HG03442 (cell line): ENCODE results near the gene DUSP2.
"Not testable (repeated sequence)": the region's sequence is repeated elsewhere in the genome, so short reads cannot be mapped to it uniquely, and the experiment has no call there.

Source experiments
- ATAC-seq: cut with Tn5 transposase; IDR thresholded peaks from one replicate; pipeline ENCODE4 v1.9.1; 2021; ENCODE audit warnings: mild to moderate bottlenecking, moderate library complexity; ENCODE audit not compliant: unreplicated experiment

The DUSP2 gene

GRCh38 chr2:96163768-96164429, 18.7 kb upstream of the DUSP2 start:
- peak; percentile 48 for ATAC-seq

DNA sequence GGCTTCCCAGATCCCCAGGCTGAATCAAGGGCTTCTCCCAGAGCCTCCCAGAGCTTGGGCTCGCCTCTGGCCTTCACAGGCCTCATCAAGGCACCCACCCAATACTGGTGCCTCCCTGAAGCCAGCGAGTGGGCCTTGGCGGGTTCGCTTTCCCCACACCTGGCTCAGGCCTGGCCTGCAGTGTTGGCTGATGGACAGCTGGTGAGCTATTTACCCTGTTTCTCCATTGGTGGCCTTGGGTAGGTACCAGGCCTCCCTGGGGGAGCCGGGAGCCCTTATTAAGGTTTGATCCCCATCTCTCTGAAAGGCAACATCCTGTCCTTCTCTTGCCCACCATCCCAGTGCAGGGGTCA, 18.2 kb upstream of the DUSP2 start:
- ATAC-seq, result no peak

DNA sequence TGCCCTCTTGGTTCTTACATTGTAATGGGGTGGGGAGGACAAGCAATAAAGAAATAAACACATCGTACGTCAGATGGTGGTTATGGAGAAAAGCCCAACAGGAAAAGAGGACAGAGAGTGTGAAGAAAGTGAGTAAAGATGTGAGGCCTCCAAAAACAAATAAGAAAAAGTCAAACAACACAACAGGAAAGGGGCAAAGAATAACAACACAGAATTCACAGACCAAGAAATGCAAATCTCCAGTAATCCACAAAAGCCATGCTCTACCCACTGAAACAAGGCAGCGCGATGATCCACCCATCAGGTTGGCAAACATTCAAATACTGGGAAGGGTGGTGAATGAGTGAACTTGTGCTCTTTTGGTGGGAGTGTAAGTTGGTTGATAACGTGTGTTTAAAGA, 16.7 kb upstream of the DUSP2 start:
- ATAC-seq, result no peak

DNA sequence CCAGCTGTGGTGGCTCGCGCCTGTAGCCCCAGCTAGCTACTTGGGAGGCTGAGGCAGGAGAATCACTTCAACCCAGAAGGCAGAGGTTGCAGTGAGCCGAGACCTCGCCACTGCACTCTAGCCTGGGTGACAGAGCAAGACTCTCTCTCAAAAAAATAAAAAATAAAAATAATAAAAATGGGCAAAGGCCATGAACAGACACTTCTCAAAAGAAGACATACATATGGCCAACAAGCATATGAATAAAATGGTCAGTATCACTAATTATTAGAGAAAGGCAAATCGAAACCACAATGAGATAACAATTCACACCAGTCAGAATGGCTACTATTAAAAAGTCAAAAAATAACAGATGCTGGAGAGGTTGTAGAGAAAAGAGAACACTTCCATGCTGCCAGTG, 15.1 kb upstream of the DUSP2 start:
- not testable (repeated sequence) for ATAC-seq

GRCh38 chr2:96159084-96159830, 14.0 kb upstream of the DUSP2 start:
- ATAC-seq, result no peak

DNA sequence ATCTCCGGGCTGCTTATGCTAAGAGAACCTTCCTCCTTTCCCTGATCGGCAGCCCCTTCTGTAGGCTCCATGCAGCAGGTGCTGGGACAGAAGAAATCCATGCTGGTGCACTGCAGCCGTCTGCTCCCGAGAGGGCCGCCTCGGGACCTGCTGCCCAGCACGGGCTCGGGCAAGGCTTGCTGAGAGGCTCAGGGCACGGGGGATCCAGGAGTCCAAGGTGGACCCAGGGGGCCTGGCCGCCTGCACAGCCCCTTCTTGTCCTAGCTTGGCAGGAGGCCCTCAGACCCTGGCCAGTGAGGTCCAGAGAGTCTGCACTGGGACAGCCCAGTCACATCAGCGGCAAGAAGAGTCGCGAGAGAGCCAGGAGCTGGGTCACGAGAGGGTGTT, 13.3 kb upstream of the DUSP2 start:
- ATAC-seq, result no peak

GRCh38 chr2:96157649-96158553, 12.7 kb upstream of the DUSP2 start:
- peak; percentile 66 for ATAC-seq

DNA sequence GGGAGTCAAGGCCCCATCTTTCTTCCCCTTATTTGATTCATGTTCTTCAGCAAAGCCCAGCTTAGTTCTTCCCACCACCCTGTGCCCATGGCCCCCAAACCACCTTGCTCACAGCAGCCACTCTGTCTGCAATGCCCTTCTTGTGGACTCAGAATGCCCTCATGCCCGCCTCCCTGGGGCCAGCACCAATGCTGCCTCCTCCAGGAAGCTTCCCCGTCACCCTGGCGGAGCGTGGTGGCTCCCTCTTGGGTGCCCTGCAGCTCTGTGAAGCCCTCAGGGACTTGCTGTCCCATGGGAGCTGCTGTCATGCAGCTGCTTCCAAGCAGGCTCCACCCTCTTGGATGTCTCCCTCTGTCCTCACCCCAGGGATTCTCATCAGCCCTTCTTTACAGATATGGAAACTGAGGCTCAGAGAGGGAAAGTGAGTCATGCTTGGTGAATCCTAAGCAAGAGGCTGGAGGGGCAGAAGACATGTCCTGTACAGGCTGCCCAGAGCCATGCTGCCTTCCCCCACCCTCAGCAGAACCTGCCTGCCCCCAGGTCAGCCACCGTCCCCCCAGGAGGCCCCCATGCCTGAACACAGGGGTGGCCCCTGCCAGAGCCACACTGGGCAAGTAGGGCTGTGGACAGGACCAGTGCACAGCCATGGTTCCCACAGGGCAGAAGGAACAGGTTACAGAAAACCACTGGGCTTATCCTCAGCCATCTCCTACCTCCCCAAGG, 11.8 kb upstream of the DUSP2 start:
- peak; percentile 36 for ATAC-seq

GRCh38 chr2:96156011-96156820, 11.0 kb upstream of the DUSP2 start:
- ATAC-seq, result no peak

- no peak for ATAC-seq
Observed at GRCh38 chr2:96154506-96155380, 9.5 kb upstream of the DUSP2 start.

GRCh38 chr2:96153991-96154431, 8.8 kb upstream of the DUSP2 start:
- ATAC-seq, result no peak

DNA sequence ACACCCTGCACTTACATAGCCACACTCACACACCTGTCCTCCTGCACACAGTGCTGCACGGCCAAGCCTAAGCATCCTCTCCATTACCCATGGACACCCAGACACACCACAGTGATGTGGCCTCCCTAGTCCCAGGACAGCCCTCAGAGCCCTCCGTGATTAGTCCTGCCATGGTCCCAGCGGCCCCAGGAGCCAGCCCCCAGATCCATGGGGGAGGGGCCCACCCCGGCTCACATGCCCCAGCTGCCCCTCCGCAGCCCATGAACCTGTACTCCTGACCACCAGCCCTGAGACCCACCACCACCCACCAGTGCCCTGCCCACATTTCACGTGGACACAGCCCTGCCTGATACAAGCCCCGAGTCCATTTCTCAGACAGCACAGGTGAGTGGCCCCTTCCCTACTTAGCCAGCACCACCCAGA, 8.1 kb upstream of the DUSP2 start:
- ATAC-seq, result no peak

DNA sequence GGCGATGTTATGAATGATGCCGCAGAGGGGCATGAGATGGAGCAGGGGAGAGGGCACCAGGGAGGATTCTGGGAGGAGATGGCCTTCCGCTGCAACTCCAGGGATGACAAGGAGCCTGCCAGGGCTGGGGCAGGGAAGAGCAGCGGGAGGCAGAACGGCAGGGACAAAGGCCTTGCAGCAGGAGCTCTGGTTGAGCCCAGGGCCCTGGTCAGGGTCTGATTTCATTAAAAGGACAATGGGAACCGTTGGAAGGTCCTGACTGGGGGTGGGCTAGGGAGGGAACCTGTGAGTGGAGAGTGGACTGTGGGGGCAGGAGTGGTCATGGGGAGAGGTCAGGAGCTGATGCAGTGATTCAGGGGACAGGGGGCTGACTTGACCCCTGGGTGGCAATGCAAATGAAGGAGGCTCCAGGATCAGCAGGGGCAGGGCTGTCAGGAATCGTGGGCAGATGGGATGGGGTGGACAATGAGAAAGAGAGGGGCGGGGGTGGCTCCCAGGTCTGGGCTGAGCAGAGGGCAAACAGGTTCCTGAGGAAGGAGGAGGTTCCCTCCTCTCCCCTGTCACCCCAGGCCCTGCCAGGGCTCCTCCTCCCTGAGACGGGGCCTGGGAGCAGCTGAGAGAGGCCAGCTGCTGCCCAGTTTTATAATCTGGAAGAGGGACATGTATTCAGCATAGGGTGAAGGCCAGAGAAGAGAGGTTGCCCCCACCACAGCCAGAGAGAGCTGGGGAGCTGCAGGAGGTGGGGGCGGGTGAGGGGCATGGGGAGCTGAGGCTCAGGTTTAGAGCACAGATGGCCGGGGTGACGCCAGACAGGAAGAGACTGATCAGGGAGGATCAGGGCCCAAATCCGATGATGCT, 7.3 kb upstream of the DUSP2 start:
- no peak for ATAC-seq

GRCh38 chr2:96151595-96152303, 6.5 kb upstream of the DUSP2 start:
- ATAC-seq, result no peak

- ATAC-seq, result no peak
Observed at GRCh38 chr2:96150791-96151594, 5.8 kb upstream of the DUSP2 start.

DNA sequence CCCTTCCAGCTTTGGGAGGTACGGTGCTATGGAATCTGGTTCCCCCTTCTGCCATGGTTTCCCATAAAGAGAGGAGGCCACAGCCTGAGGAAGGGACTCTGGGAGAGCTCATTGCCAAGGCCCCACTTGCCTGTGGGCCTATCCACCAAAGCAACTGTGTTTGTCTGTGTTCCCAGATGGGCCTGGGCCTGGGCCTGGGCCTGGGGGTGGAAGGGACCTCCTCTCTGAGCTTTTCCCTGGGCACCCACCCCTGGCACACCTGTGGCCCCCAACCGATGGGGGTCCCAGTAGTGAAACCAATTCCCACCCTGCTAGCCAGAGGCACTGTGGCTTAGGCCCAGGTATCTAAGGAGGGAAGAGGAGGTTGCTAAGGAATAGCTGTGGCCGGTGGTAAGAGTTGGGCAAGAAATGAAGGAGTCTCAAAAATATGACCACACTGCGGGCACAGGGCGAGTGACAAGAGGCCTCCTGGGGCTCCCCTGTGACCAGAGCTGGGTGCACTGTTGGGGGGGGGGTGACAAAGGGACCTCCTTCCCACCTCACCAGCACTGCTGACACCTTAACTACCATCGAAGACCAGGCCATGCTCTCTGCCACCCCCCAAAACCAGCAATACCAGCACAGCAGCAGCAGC, 4.9 kb upstream of the DUSP2 start:
- ATAC-seq, result no peak
